Hepatocyte (in vitro differentiated cells): ENCODE measurements around the gene MICU1.

ENCODE experiments used
- CTCF ChIP-seq: fragments of 200-600 bp; sonication (generic); IDR thresholded peaks from 2 replicates; pipeline ENCODE4 v1.5.1; 2016; ENCODE audit warnings: antibody characterized with exemption, mild to moderate bottlenecking; ENCODE audit not compliant: poor library complexity
- EZH2 ChIP-seq: fragments of 200-600 bp; sonication (generic); IDR thresholded peaks from 2 replicates; pipeline ENCODE4 v1.6.1; 2016; ENCODE audit warnings: antibody characterized with exemption, mild to moderate bottlenecking, borderline replicate concordance
- EZH2phosphoT487 ChIP-seq: fragments of 200-600 bp; sonication (generic); IDR thresholded peaks from one replicate; pipeline ENCODE4 v1.6.1; 2018; ENCODE audit warnings: antibody characterized with exemption, mild to moderate bottlenecking, low read depth, moderate library complexity; ENCODE audit not compliant: unreplicated experiment, severe bottlenecking

GRCh38 chr10:72375585-72375984 lies 250.3 kb downstream of the MICU1 start:
- TF ChIP-seq CTCF (no peak), EZH2 (no peak), EZH2phosphoT487 (no peak)
